Naive B cell (primary cell): ENCODE results near the gene RHOD. TPM values are rescaled to one million over a fixed set of nuclear protein-coding genes. Genes with fewer than 3 reads are reported as not detected.
A peak's percentile ranks its signal among the peaks of the same experiment; 100 is the strongest.

ENCODE experiments used
- ATAC-seq, 2 donors: fragments of 150-1000 bp; cut with Tn5 transposase; 2 replicates each; pipeline ENCODE4 v1.10.0; 2021; ENCODE audit warnings: low read depth in 2 of 2, mild to moderate bottlenecking in 2 of 2, moderate library complexity in 2 of 2
- DNase-seq: peaks from one replicate; pipeline ENCODE4 v3.0.0; 2022
- H3K27ac Mint-ChIP-seq, 6 donors: one replicate each; pipeline ENCODE4 v1.8.0; 2020 to 2022; ENCODE audit warnings: mild to moderate bottlenecking in 6 of 6, mixed read lengths in 6 of 6, moderate library complexity in 5 of 6, inconsistent platforms in 2 of 6
- H3K27me3 Mint-ChIP-seq, 3 donors: one replicate each; pipeline ENCODE4 v1.8.0; 2021 to 2022; ENCODE audit warnings: mixed read lengths in 3 of 3, mild to moderate bottlenecking in 1 of 3
- H3K36me3 Mint-ChIP-seq, 2 donors: one replicate each; pipeline ENCODE4 v1.8.0; 2020 to 2022; ENCODE audit warnings: mixed read lengths in 2 of 2, inconsistent platforms in 1 of 2, mild to moderate bottlenecking in 1 of 2
- H3K4me1 Mint-ChIP-seq, 3 donors: one replicate each; pipeline ENCODE4 v1.8.0; 2020 to 2022; ENCODE audit warnings: mixed read lengths in 3 of 3, inconsistent platforms in 1 of 3, mild to moderate bottlenecking in 1 of 3, moderate library complexity in 1 of 3
- H3K4me3 Mint-ChIP-seq, 8 donors: one replicate each; pipeline ENCODE4 v1.8.0; 2020 to 2022; ENCODE audit warnings: mild to moderate bottlenecking in 8 of 8, mixed read lengths in 8 of 8, moderate library complexity in 8 of 8, inconsistent platforms in 2 of 8
- H3K9me3 Mint-ChIP-seq, 7 donors: one replicate each; pipeline ENCODE4 v1.8.0; 2020 to 2022; ENCODE audit warnings: mixed read lengths in 7 of 7, mild to moderate bottlenecking in 5 of 7, inconsistent platforms in 2 of 7, moderate library complexity in 1 of 7
- polyA plus RNA-seq, 6 donors: library from polyadenylated mRNA; unstranded; fragments of 300-500 nt; fragmentation: Illumina TruSeq; gene quantifications; one replicate each; pipeline ENCODE4 v1.2.3, GENCODE V29; 2021; ENCODE audit warnings: low read depth in 6 of 6

Gene RHOD
- polyA plus RNA-seq, 6 donors from 2014 or later, result 0.71 to 2.6 (median 0.97) TPM

- ATAC-seq, result no peak
- DNase-seq, result no peak
- no peaks in the 10 kb centered on the region for H3K9me3 Mint-ChIP-seq
- H3K27me3 Mint-ChIP-seq, result no peaks in the 10 kb centered on the region
- peaks cover 9 to 15% (median 12%) of the 10 kb centered on the region in 3 donors for H3K4me1 Mint-ChIP-seq
- H3K36me3 Mint-ChIP-seq, result no peaks in the 10 kb centered on the region
- H3K4me3 Mint-ChIP-seq, result no peak overlapping the region
- H3K27ac Mint-ChIP-seq, result peak overlapping the region in 1 of 6 donors; percentile 21
Measured at GRCh38 chr11:67114275-67114896, 57.7 kb downstream of the RHOD start.

DNA sequence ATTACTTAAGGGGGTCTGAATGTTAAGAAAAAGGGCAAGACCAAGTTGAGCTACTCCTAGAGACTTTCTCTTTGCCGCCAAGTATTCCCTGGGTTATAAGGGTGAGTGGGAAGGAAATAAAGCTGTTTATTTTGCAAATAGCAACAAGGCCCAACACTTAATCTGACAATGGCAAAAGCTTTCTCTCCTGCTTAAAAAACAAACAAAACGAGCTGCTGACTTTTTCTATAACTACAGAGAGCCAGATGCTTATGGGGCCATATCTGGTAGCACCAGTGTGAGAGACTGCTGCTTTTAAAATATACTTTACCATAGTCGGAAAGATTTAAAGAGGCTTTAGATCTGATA lies 60.1 kb downstream of the RHOD start:
- H3K4me1 Mint-ChIP-seq, result peaks cover 26 to 33% (median 26%) of the 10 kb centered on the region in 3 donors
- H3K9me3 Mint-ChIP-seq, result no peaks in the 10 kb centered on the region
- peak overlapping the region in 2 of 6 donors; percentile 39 to 81 for H3K27ac Mint-ChIP-seq
- H3K36me3 Mint-ChIP-seq, result no peaks in the 10 kb centered on the region
- H3K4me3 Mint-ChIP-seq, result peak overlapping the region in 7 of 8 donors; percentile 14 to 98 (median 63)
- DNase-seq (no peak), ATAC-seq (no peak)
- no peaks in the 10 kb centered on the region for H3K27me3 Mint-ChIP-seq

DNA sequence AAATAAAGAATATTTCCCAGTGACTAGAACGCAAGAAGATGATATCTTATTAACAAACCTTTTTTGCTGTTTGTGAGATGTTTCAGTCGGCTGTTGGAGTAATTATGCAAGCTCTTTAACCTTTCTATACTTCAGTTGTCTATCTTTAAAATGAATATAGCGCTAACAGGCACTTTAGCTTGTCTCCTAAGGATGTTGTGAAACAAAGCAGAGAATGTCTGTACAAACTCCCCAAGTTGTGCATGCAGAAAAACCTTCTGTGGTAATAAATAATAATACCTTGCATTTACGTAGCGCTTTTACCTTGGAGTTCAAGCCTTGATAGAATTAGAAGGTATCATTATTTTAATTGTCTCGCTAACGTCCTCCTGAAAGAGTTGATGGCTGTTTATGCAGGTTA lies 60.5 kb downstream of the RHOD start:
- Mint-ChIP-seq H3K36me3 (no peaks in the 10 kb centered on the region), H3K27ac (peak overlapping the region in 4 of 6 donors; percentile 68 to 94 (median 79)), H3K27me3 (no peaks in the 10 kb centered on the region), H3K4me3 (peak overlapping the region; percentile 70 to 98 (median 89)), H3K4me1 (peaks cover 28 to 36% (median 28%) of the 10 kb centered on the region in 3 donors), H3K9me3 (no peaks in the 10 kb centered on the region)
- ATAC-seq (no peak), DNase-seq (no peak)

GRCh38 chr11:67117672-67118180 lies 61.1 kb downstream of the RHOD start:
- peaks cover 28 to 36% (median 31%) of the 10 kb centered on the region in 3 donors for H3K4me1 Mint-ChIP-seq
- peak overlapping the region; percentile 70 to 98 (median 89) for H3K4me3 Mint-ChIP-seq
- H3K27ac Mint-ChIP-seq, result peak overlapping the region in 3 of 6 donors; percentile 68 to 94 (median 77)
- no peaks in the 10 kb centered on the region for H3K27me3 Mint-ChIP-seq
- no peak for ATAC-seq
- H3K36me3 Mint-ChIP-seq, result no peaks in the 10 kb centered on the region
- no peaks in the 10 kb centered on the region for H3K9me3 Mint-ChIP-seq
- DNase-seq, result peak; percentile 20

- Mint-ChIP-seq H3K4me1 (peaks cover 27 to 35% (median 31%) of the 10 kb centered on the region in 3 donors), H3K36me3 (no peaks in the 10 kb centered on the region), H3K27ac (peak overlapping the region in 1 of 6 donors; percentile 95), H3K27me3 (no peaks in the 10 kb centered on the region), H3K4me3 (peak overlapping the region; percentile 51 to 98 (median 86)), H3K9me3 (no peaks in the 10 kb centered on the region)
- ATAC-seq, result peak; percentile 0
- peak; percentile 47 for DNase-seq
Measured at GRCh38 chr11:67118181-67118766, 61.6 kb downstream of the RHOD start.

- Mint-ChIP-seq H3K27ac (peak within 1 kb of the TSS; percentile 87 to 99 (median 96)), H3K27me3 (no peaks in the 10 kb centered on the region), H3K4me1 (peaks cover 24 to 32% (median 31%) of the 10 kb centered on the region in 3 donors), H3K36me3 (no peaks in the 10 kb centered on the region), H3K9me3 (no peaks in the 10 kb centered on the region), H3K4me3 (peak within 1 kb of the TSS; percentile 90 to 100 (median 96))
- ATAC-seq (peak; percentile 74 to 76), DNase-seq (peak; percentile 97)
Measured at GRCh38 chr11:67118801-67119584, 62.3 kb downstream of the RHOD start, which contains the start of gene KDM2A. Gene KDM2A (plus strand): TSS chr11:67119263. CDS start chr11:67121317, 2,054 bp downstream.

DNA sequence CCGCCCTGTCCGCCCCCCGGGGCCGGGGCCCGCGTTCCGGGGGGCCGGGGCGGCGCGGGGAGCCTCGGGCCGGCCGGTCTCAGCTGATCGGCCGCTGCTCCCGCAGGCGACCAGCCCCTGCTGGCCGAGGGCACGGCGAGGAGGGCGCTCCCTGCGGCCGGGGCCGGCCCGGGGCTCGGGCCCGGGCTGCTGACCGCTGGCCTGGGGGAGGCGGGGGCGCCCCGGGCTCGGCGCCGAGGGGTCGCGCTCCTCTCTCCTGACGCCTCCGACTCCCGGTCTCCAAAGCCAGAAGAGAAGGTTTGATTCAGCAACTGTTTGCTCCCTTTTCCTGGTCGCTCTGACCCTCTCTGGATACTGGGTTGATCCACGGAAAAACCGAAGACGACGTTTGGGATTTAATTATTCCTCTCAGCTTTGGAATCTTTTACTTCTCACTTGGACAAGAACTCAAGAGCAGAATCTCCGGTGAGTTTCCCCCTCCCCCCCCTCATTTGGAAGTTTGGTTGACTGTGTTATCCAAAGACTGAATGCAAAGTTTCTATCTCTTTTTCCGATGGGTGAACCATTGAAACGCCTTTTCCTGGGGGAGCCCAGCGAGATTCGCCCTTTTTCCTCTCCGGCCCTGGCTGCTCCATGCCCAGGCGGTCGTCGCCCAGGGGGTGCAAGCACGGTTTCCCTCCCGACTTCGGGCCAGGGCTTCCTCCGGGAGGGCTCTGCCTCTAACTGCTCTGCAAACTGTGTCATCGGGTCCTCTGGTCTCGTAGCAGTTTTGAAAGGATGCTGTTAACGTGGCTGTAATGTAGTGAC lies 63.1 kb downstream of the RHOD start:
- Mint-ChIP-seq H3K4me3 (peak overlapping the region; percentile 90 to 100 (median 96)), H3K9me3 (no peaks in the 10 kb centered on the region), H3K36me3 (no peaks in the 10 kb centered on the region), H3K4me1 (peaks cover 20 to 32% (median 31%) of the 10 kb centered on the region in 3 donors), H3K27me3 (no peaks in the 10 kb centered on the region), H3K27ac (peak overlapping the region; percentile 87 to 99 (median 96))
- DNase-seq (peak; percentile 16), ATAC-seq (no peak)

GRCh38 chr11:67120456-67120855 lies 63.8 kb downstream of the RHOD start:
- H3K4me3 Mint-ChIP-seq, result peak overlapping the region; percentile 90 to 100 (median 96)
- H3K36me3 Mint-ChIP-seq, result no peaks in the 10 kb centered on the region
- H3K4me1 Mint-ChIP-seq, result peaks cover 20 to 33% (median 26%) of the 10 kb centered on the region in 3 donors
- H3K27ac Mint-ChIP-seq, result peak overlapping the region; percentile 87 to 99 (median 96)
- H3K27me3 Mint-ChIP-seq, result no peaks in the 10 kb centered on the region
- DNase-seq, result no peak
- no peaks in the 10 kb centered on the region for H3K9me3 Mint-ChIP-seq
- no peak for ATAC-seq

GRCh38 chr11:67120881-67121710 lies 64.4 kb downstream of the RHOD start:
- H3K27ac Mint-ChIP-seq, result peak overlapping the region; percentile 87 to 99 (median 96)
- peak; percentile 62 for DNase-seq
- no peaks in the 10 kb centered on the region for H3K36me3 Mint-ChIP-seq
- peak overlapping the region; percentile 90 to 100 (median 96) for H3K4me3 Mint-ChIP-seq
- ATAC-seq, result peak; percentile 15 to 19
- H3K4me1 Mint-ChIP-seq, result peaks cover 20 to 33% (median 22%) of the 10 kb centered on the region in 3 donors
- no peaks in the 10 kb centered on the region for H3K9me3 Mint-ChIP-seq
- H3K27me3 Mint-ChIP-seq, result no peaks in the 10 kb centered on the region
